ENCODE measurements around the gene GTF2IRD2.
"Not testable (repeated sequence)": the region's sequence is repeated elsewhere in the genome, so short reads cannot be mapped to it uniquely, and the experiment has no call there.

The GTF2IRD2 gene

DNA sequence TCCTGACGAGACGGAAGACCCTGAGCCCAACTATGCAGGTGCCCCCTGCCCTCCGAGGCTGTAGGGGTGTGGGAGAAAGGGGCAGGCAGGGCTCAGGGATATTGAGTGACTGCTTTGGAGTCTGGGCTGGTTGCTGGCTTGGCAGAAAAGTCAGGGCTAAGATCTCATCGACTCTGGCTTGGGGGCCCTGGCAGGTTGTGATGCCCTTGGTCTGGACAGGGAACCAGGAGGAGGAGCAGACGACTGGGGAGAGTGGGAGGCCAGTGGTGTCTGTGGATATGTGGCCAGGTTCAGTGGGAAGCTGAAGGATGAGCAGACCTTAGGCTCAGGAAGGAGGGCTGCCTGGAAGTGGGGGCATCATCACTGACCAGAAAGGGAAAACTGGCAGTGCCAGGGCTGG lies 67.8 kb downstream of the GTF2IRD2 start:
- DNase-seq: not testable (repeated sequence)

DNA sequence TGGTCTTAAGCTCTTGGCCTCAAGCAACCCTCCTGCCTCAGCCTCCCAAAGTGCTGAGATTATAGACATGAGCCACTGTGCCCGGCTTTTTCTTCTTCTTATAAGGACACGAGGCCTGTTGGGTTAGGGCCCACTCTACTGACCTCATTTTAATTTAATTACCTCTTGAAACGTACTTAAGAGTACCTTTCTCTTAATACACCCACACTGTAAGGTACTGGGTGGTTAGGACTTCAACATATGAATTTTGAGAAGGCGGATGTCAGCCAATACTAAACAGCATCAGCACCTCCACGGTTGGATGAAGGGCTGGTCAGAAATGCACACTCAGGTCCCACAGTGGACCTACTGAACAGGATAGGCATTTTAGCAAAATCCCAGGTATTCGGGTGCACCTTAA lies 69.7 kb downstream of the GTF2IRD2 start:
- DNase-seq: not testable (repeated sequence)

DNA sequence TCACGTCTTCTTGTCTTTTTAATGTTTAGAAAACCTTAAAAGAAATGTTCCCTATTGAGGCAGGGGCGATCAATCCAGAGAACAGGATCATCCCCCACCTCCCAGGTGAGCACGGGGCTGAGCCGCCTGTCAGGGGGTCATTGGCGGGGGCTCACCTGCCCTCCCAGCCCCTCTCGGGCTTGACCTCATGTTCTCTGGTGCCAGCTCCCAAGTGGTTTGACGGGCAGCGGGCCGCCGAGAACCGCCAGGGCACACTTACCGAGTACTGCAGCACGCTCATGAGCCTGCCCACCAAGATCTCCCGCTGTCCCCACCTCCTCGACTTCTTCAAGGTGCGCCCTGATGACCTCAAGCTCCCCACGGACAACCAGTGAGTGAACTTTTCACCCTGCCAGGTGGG lies 72.4 kb downstream of the GTF2IRD2 start:
- not testable (repeated sequence) for DNase-seq

DNA sequence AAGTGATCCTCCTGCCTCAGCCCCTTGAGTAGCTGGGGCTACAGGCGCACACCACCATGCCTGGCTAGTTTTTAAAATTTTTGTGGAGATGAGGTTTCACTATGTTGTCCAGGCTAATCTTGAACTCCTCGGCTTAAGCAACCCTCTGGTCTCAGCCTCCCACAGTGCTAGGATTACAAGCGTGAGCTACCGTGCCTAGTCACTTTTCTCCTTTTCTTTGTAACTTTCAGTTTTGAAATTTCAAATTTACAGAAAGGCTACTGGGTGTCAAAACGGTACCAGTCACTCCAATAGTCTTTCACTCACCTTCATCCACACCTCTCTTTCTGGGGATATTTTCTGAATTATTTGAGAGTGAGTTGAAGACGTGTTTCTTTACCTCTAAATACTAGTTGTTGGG lies 76.3 kb downstream of the GTF2IRD2 start:
- DNase-seq: not testable (repeated sequence)

DNA sequence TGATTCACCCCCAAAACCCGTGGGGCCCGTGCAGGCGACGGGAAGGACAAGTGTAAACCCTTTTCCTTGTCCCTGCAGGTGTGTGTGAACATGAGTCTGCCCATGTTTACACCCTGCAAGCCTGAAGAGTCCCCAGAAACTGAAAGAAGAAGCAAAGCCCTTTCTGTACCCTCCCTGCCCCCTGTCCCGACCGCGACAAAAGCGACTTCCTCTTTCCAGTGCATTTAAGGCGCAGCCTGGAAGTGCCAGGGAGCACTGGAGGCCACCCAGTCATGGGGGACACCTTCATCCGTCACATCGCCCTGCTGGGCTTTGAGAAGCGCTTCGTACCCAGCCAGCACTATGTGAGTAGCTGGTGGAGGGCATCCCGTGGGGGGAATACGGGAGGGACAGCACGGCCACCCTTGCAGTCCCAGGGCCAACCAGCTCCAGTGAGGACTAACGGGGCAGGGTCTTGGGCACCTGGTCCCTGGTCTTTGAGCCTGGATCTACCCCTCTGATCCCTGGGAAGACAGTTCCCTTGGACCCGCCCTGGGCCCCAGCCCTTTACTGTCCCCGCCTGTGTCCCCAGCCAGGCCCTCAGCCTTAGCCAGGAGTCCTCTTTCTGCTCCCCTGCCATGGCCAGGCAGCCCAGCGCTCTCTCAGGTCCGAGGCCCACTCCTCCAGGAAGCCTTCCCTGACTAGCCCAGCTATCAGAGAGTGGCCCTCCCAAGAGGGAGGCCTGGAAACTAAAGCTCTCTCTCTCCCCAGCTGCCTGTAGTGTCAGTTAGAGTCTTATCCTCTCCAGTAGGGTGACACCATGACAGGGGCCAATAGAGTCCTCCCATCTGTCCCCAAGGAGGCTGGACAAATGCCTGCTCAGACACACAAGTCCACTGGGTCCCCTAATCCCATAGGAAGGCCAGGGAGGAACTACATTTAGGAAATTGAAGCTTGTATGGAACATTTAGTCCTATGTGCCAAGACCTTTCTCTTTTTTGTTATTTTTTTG lies 77.3 kb downstream of the GTF2IRD2 start, which contains the start of gene NCF1:
TSS of gene NCF1 (plus strand) at position 252 of the 991 bp plus-strand sequence. CDS start at position 273, 21 bp downstream.
- not testable (repeated sequence) for DNase-seq

DNA sequence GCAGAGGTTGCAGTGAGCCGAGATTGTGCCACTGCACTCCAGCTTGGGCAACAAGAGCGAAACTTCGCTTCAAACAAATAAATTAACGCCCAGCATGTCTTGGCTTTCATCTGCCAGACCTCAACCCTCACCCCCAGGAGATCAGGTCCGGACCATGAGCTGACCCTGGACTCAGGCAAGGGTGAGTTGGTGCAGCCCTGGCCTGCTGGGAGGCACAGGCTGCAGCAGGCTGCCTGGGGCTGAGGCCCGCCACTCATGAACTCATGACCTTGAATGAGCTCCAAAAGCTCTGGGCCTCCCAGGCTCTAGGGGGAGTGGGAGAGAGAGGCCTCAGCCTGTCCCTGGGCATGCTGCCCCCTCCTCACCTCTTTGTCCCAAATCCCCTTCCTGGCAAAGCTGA lies 79.3 kb downstream of the GTF2IRD2 start:
- DNase-seq: not testable (repeated sequence)

DNA sequence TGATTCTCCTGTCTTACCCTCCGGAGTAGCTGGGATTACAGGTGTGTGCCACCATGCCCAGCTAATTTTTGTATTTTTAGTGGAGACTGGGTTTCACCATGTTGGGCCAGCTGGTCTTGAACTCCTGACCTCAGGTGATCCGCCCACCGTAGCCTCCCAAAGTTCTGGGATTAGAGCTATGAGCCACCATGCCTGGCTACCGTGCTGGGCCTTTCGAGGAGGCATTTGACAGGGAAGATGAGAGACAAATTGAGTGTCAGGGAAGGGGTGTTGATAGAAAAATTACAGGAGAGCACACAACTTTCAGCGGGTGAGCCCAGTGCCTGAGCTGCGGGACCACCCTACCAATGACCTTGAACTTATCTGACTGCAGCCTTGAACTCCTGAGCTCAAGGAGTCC lies 81.3 kb downstream of the GTF2IRD2 start:
- not testable (repeated sequence) for DNase-seq

DNA sequence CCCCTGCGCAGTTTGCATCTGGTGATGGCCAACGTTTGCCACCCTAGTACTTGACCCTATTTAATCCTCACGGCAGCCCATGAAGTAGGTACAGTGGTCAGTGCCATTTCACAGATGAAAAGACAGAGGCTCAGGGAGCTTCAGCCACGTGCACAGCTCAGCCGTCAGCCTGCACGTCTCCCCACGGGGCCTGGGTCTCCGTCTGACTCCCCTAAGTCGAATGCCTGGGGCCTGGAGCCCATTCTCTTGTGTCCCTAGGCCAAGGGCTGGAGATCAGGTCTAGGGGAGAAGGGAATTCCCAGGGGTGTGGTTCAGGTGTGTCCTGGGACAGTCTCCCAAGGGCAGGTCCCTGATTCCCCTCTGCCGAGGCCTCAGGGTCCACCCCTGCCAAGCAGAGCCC lies 84.4 kb downstream of the GTF2IRD2 start:
- DNase-seq: not testable (repeated sequence)

DNA sequence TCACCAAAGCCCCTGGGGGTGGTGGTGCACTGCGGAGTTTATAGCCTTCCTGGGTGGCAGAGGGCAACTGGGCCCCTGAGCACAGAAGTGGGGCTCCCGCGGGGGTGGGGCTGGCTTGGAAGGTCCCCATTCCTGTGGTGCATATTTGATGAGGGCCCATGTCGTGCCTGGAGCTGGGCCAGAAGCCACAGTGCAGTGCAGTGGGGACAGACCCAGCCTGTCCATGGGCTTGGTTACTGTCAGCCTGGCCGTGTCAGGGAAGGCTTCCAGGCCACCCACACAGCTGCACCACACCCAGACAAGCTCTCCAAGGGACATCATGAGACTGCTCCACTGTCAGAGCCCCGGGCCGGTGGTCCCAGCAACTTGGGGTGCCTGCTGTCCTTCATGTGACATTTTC lies 84.9 kb downstream of the GTF2IRD2 start:
- not testable (repeated sequence) for DNase-seq

DNA sequence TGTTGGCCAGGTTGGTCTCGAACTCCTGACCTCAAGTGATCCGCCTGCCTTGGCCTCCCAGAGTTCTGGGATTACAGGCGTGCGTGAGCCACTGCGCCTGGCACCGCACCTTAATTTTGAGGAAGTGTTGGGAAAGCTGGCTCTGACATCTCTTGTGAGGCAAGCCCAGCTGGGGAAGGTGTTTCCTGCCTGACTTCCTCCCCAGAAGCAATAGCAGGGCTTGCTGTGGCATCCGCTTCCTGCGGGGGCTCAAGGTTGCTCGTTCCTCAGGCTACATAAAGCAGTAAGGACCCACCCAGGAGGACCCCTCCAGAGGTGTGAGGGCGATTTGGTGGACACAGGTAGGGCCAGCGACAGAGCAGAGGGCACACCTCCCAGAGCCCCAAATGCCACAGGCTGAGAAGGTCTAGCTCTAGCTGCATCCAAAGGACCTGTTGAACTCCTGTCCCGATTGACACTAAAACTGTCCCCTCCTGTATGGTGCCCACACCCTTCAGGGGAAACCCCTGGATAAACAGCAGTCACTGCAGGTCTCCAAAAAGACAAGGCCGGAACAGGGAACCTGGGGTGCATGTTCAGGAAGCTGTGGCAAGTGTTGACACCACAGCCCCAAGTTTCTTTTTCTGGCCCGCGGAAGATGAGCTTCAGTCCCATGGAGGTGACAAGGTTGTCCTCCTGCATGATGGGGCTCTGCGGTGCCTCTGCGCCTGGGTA lies 86.0 kb downstream of the GTF2IRD2 start:
- not testable (repeated sequence) for DNase-seq

DNA sequence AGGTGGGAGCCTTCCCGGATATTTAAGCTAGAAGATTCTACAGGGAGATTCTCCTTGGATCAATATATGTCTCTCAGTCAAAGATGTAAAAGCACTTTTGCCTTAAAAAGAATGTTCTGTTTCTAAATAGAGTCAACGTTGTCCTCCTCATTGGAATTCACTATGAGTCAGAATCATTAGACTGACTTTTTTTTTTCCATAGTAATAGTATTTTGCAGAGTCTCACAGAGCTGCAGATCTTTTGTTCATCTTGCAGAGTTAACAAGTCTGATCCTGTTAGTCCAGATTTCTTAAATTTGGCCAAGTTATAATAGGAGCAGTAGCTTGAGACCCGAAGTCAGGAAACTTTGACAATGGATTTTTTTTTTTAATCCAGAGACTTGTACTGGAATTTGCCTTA lies 92.4 kb downstream of the GTF2IRD2 start:
- DNase-seq: not testable (repeated sequence)

DNA sequence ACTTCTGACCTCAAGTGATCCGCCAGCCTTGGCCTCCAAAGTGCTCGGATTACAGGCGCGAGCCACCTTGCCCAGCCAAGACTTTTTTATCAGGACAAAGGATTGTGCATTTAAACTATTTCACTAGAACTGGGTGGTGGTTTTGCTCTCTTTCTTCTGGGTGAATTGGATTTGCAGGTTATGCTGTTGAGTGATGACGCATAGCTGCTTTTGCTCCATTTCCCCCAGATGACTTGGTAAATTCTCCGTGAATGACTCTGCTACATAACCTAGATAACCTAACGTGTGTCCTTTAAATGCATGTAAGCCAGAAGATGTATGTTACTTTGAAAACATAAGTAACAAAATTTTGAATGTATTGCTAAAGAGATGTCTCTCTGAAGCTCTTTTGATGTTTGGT lies 93.1 kb downstream of the GTF2IRD2 start:
- not testable (repeated sequence) for DNase-seq

DNA sequence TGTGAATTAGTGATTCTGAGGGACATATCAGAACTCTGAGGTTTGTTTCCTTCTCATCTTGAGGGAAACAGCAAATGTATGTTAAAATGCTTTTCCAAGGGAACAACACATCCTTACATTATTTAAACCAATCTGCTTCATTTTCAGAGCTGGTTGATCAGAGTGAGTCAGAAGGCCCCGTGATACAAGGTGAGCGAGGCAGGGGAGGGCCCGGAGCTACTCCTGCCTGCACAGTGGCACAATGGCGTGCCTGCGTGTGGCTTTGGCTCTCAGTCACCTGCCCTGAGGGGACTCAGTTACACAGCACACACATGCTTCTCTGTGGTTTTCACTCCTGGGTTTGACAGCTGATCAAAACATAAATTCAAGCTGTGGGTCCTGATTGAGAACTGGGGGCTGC lies 94.7 kb downstream of the GTF2IRD2 start:
- not testable (repeated sequence) for DNase-seq

DNA sequence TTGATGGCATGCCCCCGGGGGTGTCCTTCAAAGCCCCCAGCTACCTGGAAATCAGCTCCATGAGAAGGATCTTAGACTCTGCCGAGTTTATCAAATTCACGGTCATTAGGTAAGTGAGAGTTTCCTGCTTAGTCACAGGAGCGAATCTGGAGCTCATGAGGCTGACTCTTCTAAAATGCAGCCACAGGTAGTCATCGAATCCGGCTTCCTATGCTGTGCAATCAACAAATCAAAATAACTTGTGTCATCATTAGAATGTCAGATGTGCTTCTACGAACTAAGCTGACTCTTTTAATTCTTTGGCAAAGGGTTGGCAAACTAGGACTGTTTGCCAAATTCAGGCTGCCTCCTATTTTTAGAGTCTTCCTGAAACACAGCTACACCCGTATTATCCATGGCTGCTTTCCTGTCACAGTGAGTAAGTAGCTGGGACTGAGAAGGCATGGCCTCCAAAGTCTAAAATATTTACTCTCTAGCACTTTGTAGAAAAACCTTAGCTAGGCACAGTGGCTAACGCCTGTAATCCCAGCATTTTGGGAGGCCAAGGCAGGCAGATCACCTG lies 97.4 kb downstream of the GTF2IRD2 start:
- DNase-seq: not testable (repeated sequence)

Data from NCI-H82 (cell line).